ENCODE measurements around the gene PPP1R3E.

GRCh38 chr14:23286902-23287479 is 15.7 kb downstream of the PPP1R3E start:
- TF ChIP-seq CTCF (IDR thresholded peaks at IDR 0.05) = no peak
- TF ChIP-seq POLR2A (IDR thresholded peaks at IDR 0.05; ENCODE audit: low read depth) = no peak
